NCI-H345 treated with DMSO at 0.1 percent for 48 hours (cell line): ENCODE data around the gene PEX19.

Source experiments
- DNase-seq: peaks from one replicate; lab custom pipeline; 2025; ENCODE audit not compliant: unreplicated experiment; lab: John Stamatoyannopoulos, UW

The PEX19 gene

GRCh38 chr1:160239582-160240299 lies 45.2 kb downstream of the PEX19 start:
- DNase-seq = no peak

DNA sequence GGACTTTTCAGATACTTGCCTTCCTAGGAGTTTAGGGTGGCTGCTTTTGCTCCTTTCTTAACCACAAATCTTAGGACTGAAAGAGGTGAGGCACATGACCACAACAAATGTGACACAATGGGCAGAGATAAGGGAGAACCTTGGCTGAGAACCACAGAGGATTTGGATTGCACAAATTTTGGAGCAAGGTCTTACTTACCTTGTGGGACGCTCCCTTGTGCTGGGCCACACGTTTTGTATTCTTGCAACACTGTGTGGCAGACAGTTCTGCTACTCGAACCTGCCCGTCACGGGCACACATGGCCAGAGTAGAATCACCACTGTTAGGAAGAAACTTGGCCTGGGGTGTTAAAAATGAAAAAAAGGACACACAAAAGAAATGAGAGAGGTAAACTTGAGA lies 46.5 kb downstream of the PEX19 start:
- DNase-seq = no peak

DNA sequence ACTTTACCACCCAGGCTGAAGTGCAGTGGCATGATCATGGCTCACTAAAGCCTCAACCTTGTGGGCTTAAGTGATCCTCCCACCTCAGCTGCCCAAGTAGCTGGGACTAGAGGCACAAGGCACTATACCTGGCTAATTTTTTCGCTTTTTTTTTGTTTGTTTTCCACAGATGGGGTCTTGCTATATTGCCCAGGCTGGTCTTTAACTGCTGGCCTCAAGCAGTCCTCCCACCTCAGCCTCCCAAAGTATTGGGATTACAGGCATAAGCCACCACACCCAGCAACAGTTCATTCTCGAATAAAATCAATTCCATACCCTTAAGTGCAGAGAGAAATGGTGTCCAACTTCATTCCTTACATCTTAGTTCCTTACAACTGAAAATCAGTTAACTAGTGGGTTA lies 47.4 kb downstream of the PEX19 start:
- no peak for DNase-seq

- DNase-seq = no peak
Observed at GRCh38 chr1:160236806-160237205, 48.1 kb downstream of the PEX19 start.

- DNase-seq = no peak
Observed at GRCh38 chr1:160232911-160233310, 52.0 kb downstream of the PEX19 start.

DNA sequence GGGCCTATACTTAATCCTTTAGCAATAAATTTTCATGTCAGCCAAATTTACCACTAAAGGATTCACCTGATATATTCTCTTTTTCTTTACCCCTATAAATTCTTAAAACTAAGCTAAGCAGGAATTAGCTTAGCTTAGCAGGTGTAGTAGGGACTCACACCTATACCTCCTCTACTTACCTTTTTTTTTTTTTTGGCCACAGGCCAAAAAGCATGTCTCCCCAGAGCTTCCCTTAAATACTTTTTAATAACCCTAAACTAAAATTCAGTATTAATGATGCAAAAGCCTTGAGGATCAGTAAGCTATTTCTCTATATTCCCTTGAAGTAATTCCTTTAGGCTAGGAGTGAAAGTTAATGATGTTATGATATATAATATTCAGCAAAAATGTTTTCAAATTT lies 56.5 kb downstream of the PEX19 start:
- no peak for DNase-seq

DNA sequence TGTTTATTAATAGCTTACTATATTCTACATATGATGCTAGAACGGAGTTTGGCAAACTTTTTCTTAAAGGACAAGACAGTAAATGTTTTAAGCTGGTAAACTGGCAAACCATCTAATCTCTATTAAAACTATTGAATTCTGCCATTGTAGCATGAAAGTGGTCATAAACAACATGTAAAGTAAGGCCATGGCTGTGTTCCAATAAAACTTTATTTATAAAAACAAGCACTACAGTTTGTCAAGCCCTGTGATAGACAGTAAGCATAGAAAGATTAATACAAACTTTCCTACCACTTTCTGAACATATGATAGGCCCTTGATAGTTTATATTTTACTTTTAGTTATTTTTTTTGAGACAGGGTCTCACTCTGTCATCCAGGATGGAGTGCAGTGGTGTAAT lies 57.4 kb downstream of the PEX19 start:
- DNase-seq = no peak

DNA sequence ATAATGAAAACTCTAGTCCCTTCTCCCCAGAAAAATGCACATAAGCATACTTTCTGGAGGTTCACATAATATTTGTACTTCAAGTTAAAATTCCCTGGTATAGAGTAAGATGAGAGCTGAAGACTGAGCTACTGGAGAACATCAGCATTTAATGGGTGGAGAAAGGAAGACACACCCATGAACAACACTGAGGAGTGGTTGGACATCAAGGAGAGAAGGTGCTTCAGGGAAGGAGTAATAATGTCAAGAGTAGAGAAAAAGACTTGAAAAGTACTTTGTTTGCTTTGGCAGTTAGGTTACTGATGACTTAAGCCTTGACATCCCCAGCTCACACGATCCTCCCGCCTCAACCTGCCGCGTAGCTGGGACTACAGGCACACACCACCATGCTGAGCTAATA lies 57.9 kb downstream of the PEX19 start:
- no peak for DNase-seq
